Measurements from ENCODE around the gene LRRC28. TPM values are rescaled to one million over a fixed set of nuclear protein-coding genes. Genes with fewer than 3 reads are reported as not detected.

Gene LRRC28
- total and polyA plus RNA-seq, 2 donors (not counting 1 experiment from before 2014, with no cell fraction given) = 20.1 to 23.8 TPM

- Histone ChIP-seq H3K4me2 (ENCODE audit: extremely low read depth, insufficient read depth, low read length) (no peak overlapping the region), H3K9ac (ENCODE audit: insufficient read depth, low read length) (no peak overlapping the region), H3K9me3 (ENCODE audit: control insufficient read depth, insufficient read depth, low read depth, low read length) (no peaks in the 10 kb centered on the region), H3K27me3 (ENCODE audit: control insufficient read depth, insufficient read depth, low read length) (no peaks in the 10 kb centered on the region), H3K36me3 (ENCODE audit: control insufficient read depth, insufficient read depth, low read length) (no peaks in the 10 kb centered on the region), H2AFZ (ENCODE audit: low read length) (no peak overlapping the region), H4K20me1 (ENCODE audit: control insufficient read depth, extremely low read depth, insufficient read depth, low read length) (no peaks in the 10 kb centered on the region), H3K27ac (ENCODE audit: insufficient read depth, low read length) (no peak overlapping the region), H3K79me2 (ENCODE audit: control insufficient read depth, insufficient read depth, low read length) (no peaks in the 10 kb centered on the region), H3K4me1 (ENCODE audit: control insufficient read depth, extremely low read depth, insufficient read depth, low read length) (no peaks in the 10 kb centered on the region), H3K4me3 (replicated peaks in 1 of 4; ENCODE audit: control extremely low read depth in 1 of 4, insufficient read depth in 1 of 4, low read depth in 3 of 4, low read length in 4 of 4) (no peak overlapping the region)
- peak in 1 of 2 donors; percentile 64 for DNase-seq (ENCODE audit: low read depth in 2 of 2)
- TF ChIP-seq CTCF (conservative IDR thresholded peaks at IDR 0.05 in 1 of 2, IDR thresholded peaks at IDR 0.05 in 1 of 2; ENCODE audit: low read depth in 1 of 2, low read length in 2 of 2) (peak; percentile 33 to 63), EZH2 (IDR thresholded peaks at IDR 0.05; ENCODE audit: low read length, missing control alignments) (no peak)
Measured at GRCh38 chr15:99361545-99362185, 110.4 kb downstream of the LRRC28 start.

GRCh38 chr15:99365242-99365641 lies 114.0 kb downstream of the LRRC28 start:
- Histone ChIP-seq H3K79me2 (ENCODE audit: control insufficient read depth, insufficient read depth, low read length) (no peaks in the 10 kb centered on the region), H3K4me3 (replicated peaks in 1 of 4; ENCODE audit: control extremely low read depth in 1 of 4, insufficient read depth in 1 of 4, low read depth in 3 of 4, low read length in 4 of 4) (no peak overlapping the region), H3K36me3 (ENCODE audit: control insufficient read depth, insufficient read depth, low read length) (no peaks in the 10 kb centered on the region), H3K9me3 (ENCODE audit: control insufficient read depth, insufficient read depth, low read depth, low read length) (no peaks in the 10 kb centered on the region), H3K27ac (ENCODE audit: insufficient read depth, low read length) (no peak overlapping the region), H3K27me3 (ENCODE audit: control insufficient read depth, insufficient read depth, low read length) (no peaks in the 10 kb centered on the region), H3K4me1 (ENCODE audit: control insufficient read depth, extremely low read depth, insufficient read depth, low read length) (no peaks in the 10 kb centered on the region), H3K9ac (ENCODE audit: insufficient read depth, low read length) (no peak overlapping the region), H2AFZ (ENCODE audit: low read length) (no peak overlapping the region), H3K4me2 (ENCODE audit: extremely low read depth, insufficient read depth, low read length) (no peak overlapping the region), H4K20me1 (ENCODE audit: control insufficient read depth, extremely low read depth, insufficient read depth, low read length) (no peaks in the 10 kb centered on the region)
- TF ChIP-seq CTCF (conservative IDR thresholded peaks at IDR 0.05 in 1 of 2, IDR thresholded peaks at IDR 0.05 in 1 of 2; ENCODE audit: low read depth in 1 of 2, low read length in 2 of 2) = no peak
- TF ChIP-seq EZH2 (IDR thresholded peaks at IDR 0.05; ENCODE audit: low read length, missing control alignments) = no peak
- no peak for DNase-seq (ENCODE audit: low read depth in 2 of 2)

- no peak for TF ChIP-seq EZH2 (IDR thresholded peaks at IDR 0.05; ENCODE audit: low read length, missing control alignments)
Measured at GRCh38 chr15:99366013-99366412, 114.7 kb downstream of the LRRC28 start.

More at GRCh38 chr15:99366013-99366412, 114.7 kb downstream of the LRRC28 start:
- no peak overlapping the region for H3K9ac ChIP-seq (ENCODE audit: insufficient read depth, low read length)
- H3K36me3 ChIP-seq (ENCODE audit: control insufficient read depth, insufficient read depth, low read length) = no peaks in the 10 kb centered on the region
- no peak overlapping the region for H3K27ac ChIP-seq (ENCODE audit: insufficient read depth, low read length)
- H3K4me3 ChIP-seq (replicated peaks in 1 of 4; ENCODE audit: control extremely low read depth in 1 of 4, insufficient read depth in 1 of 4, low read depth in 3 of 4, low read length in 4 of 4) = no peak overlapping the region
- H3K4me1 ChIP-seq (ENCODE audit: control insufficient read depth, extremely low read depth, insufficient read depth, low read length) = no peaks in the 10 kb centered on the region
- H3K9me3 ChIP-seq (ENCODE audit: control insufficient read depth, insufficient read depth, low read depth, low read length) = no peaks in the 10 kb centered on the region
- H3K27me3 ChIP-seq (ENCODE audit: control insufficient read depth, insufficient read depth, low read length) = no peaks in the 10 kb centered on the region
- no peaks in the 10 kb centered on the region for H3K79me2 ChIP-seq (ENCODE audit: control insufficient read depth, insufficient read depth, low read length)
- H2AFZ ChIP-seq (ENCODE audit: low read length) = no peak overlapping the region
- no peaks in the 10 kb centered on the region for H4K20me1 ChIP-seq (ENCODE audit: control insufficient read depth, extremely low read depth, insufficient read depth, low read length)
- no peak overlapping the region for H3K4me2 ChIP-seq (ENCODE audit: extremely low read depth, insufficient read depth, low read length)
- DNase-seq (ENCODE audit: low read depth in 2 of 2) = no peak
